Keratinocyte (primary cell): ENCODE results near the gene SUPT6H. TPM values are rescaled to one million over a fixed set of nuclear protein-coding genes. Genes with fewer than 3 reads are reported as not detected.
A peak's percentile ranks its signal among the peaks of the same experiment; 100 is the strongest.

Experiments
- DNase-seq: peaks from one replicate; pipeline ENCODE4 v3.0.0-alpha.2; 2011; ENCODE audit warnings: low read depth, missing footprints, low spot score
- FAIRE-seq: peaks from 2 replicates; lab custom pipeline; 2011; peaks lifted over from hg19 to GRCh38; lab: Jason Lieb, UNC
- H2AFZ ChIP-seq: 2 replicates; pipeline ENCODE4 v1.6.0; 2012; ENCODE audit warnings: low read length, control low read depth, inconsistent platforms; ENCODE audit not compliant: control insufficient read depth
- H3K27ac ChIP-seq: 2 replicates; pipeline ENCODE4 v1.5.1; 2011; ENCODE audit warnings: low read length; ENCODE audit not compliant: control insufficient read depth, insufficient read depth
- H3K27me3 ChIP-seq: 3 replicates; pipeline ENCODE4 v1.6.0; 2011; ENCODE audit warnings: low read length; ENCODE audit not compliant: control insufficient read depth, insufficient read depth; ENCODE audit errors: extremely low read depth
- H3K36me3 ChIP-seq, 2 experiments: 2 replicates in 1 of 2; 3 replicates in 1 of 2; pipeline ENCODE4 v1.5.1; 2011; ENCODE audit warnings: low read length in 2 of 2, mild to moderate bottlenecking in 1 of 2; ENCODE audit not compliant: control insufficient read depth in 2 of 2, insufficient read depth in 2 of 2; ENCODE audit errors: extremely low read depth in 1 of 2
- H3K4me1 ChIP-seq: 3 replicates; pipeline ENCODE4 v1.5.1; 2011; ENCODE audit warnings: low read length; ENCODE audit not compliant: control insufficient read depth, insufficient read depth; ENCODE audit errors: extremely low read depth
- H3K4me2 ChIP-seq: 3 replicates; pipeline ENCODE4 v1.6.0; 2011; ENCODE audit warnings: low read depth, low read length; ENCODE audit not compliant: control insufficient read depth, insufficient read depth; ENCODE audit errors: extremely low read depth
- H3K4me3 ChIP-seq, 3 experiments: fragments of 200-600 bp in 1 of 3; sonication (generic) in 1 of 3; 2 replicates in 2 of 3; 3 replicates in 1 of 3; pipeline ENCODE4 v1.5.1; 2011 to 2016; ENCODE audit warnings: low read length in 3 of 3, mild to moderate bottlenecking in 3 of 3, control low read depth in 2 of 3, inconsistent platforms in 1 of 3, low read depth in 1 of 3, mixed read lengths in 1 of 3, mixed run types in 1 of 3, moderate library complexity in 1 of 3; ENCODE audit not compliant: control insufficient read depth in 2 of 3, insufficient read depth in 2 of 3; ENCODE audit errors: extremely low read depth in 1 of 3
- H3K79me2 ChIP-seq: 2 replicates; pipeline ENCODE4 v1.6.0; 2012; ENCODE audit warnings: low read length; ENCODE audit not compliant: control insufficient read depth, insufficient read depth
- H3K9ac ChIP-seq: 3 replicates; pipeline ENCODE4 v1.6.0; 2011; ENCODE audit warnings: low read length; ENCODE audit not compliant: control insufficient read depth, insufficient read depth; ENCODE audit errors: extremely low read depth
- H3K9me1 ChIP-seq: 3 replicates; pipeline ENCODE4 v1.6.0; 2011; ENCODE audit warnings: low read length; ENCODE audit not compliant: control insufficient read depth, insufficient read depth; ENCODE audit errors: extremely low read depth
- H3K9me3 ChIP-seq: 2 replicates; pipeline ENCODE4 v1.5.1; 2012; ENCODE audit warnings: low read depth, low read length; ENCODE audit not compliant: control insufficient read depth
- H4K20me1 ChIP-seq: 3 replicates; pipeline ENCODE4 v1.6.0; 2011; ENCODE audit warnings: low read length; ENCODE audit not compliant: control insufficient read depth, insufficient read depth; ENCODE audit errors: extremely low read depth
- EZH2 ChIP-seq: IDR thresholded peaks from one replicate; pipeline ENCODE4 v1.6.1; 2012; ENCODE audit warnings: inconsistent platforms, mild to moderate bottlenecking, low read length, moderate library complexity
- dilution Hi-C: fragments of 300-500 bp; cut with MboI; formaldehyde crosslinking; loops from one replicate; pipeline ENCODE4 v1.7.0; 2020; ENCODE audit warnings: low sequenced_read_pairs; ENCODE audit not compliant: extremely low pct_ligation_motif_present
- polyA plus RNA-seq, 5 experiments: library from polyadenylated mRNA; depleted of rRNA in 3 of 5; stranded (reverse) in 3 of 5; stranded (forward) in 1 of 5; unstranded in 1 of 5; fragments of >200 nt; gene quantifications; 1 replicate in 1 of 5; 2 replicates in 3 of 5; 3 replicates in 1 of 5; pipeline versions ENCODE4 v1.2.1 to v1.2.3, GENCODE V29; 2011 to 2012; ENCODE audit warnings: missing spikeins in 2 of 5, low read depth in 1 of 5, low replicate concordance in 1 of 5
- small RNA-seq, 3 experiments: library from RNA; depleted of rRNA; stranded (forward); fragments of <200 nt; gene quantifications; one replicate each; pipeline ENCODE3, GENCODE V24; 2012; ENCODE audit warnings: low read depth in 3 of 3, low replicate concordance in 1 of 3; ENCODE audit not compliant: insufficient read length in 3 of 3
- TF ChIP-seq, protein P1 (sequence below), 3 experiments: IDR thresholded peaks in 1 of 3; conservative IDR thresholded peaks in 1 of 3; optimal IDR thresholded peaks in 1 of 3; 2 replicates in 2 of 3; 3 replicates in 1 of 3; pipeline versions ENCODE3 to v1.5.1; 2011; ENCODE audit warnings: low read length in 3 of 3, mild to moderate bottlenecking in 3 of 3, moderate library complexity in 2 of 3, control low read depth in 1 of 3, inconsistent platforms in 1 of 3; ENCODE audit not compliant: insufficient read depth in 2 of 3; ENCODE audit errors: extremely low read depth in 1 of 3

The SUPT6H gene
- polyA plus RNA-seq, 1 donor (not counting 4 experiments of a cell fraction or from before 2014, with no cell fraction given): 32.1 TPM

DNA sequence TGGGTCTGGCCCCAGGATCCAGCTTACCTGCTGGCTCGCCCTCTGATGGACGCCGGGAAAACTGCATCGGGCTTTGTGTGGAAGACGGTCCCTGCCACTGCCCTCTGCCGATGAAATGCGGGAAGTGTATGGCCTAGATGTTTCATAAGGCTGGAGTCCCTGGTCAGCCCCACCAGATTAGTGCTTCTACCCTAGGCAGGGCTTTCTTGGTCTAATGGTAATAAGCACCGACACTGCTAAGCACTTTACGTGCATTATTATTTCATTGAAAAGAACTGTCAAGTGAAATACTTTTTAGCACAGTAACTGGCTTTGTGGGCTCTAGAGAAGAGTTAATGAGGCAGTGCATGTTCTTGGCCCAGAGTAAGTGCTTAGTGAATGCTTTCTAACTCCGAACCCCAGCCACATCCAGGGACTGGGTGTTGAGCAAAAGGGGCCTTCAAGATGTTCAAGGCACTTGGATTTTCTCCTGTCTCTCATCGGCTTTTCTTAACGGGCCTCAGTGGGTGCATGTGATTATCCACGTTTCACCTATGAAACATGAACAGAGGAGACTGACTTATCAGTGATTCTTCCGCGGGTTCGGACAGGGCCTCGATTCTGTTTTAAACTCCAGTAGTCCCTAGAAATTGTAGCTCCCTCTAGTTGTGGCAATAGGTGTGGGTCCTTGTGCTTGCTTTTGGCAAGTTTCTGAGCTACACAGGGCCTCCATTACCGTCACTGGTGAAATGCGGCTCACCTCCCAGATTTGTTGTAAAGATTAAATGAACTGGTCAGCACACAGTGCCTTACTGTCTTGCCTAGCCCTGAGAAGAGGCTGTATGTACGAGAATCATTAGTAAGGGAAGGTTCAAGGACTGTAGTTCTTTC, 88.4 kb downstream of the SUPT6H start:
- peaks cover 30% of the 10 kb centered on the region for H3K4me1 ChIP-seq
- FAIRE-seq (peak; percentile 34), DNase-seq (no peak)
- no peaks in the 10 kb centered on the region for H3K27me3 ChIP-seq
- H4K20me1 ChIP-seq: peaks cover 42% of the 10 kb centered on the region
- peaks cover 7% of the 10 kb centered on the region for H3K9me1 ChIP-seq
- H3K36me3 ChIP-seq: peaks cover 39 to 50% of the 10 kb centered on the region in 2 experiments
- no peaks in the 10 kb centered on the region for H3K9me3 ChIP-seq
- H3K9ac ChIP-seq: peak overlapping the region; percentile 18
- H3K4me3 ChIP-seq: no peak overlapping the region
- peak overlapping the region; percentile 3 for H3K4me2 ChIP-seq
- dilution Hi-C loops: no loop called here
- TF ChIP-seq EZH2: no peak
- TF ChIP-seq, protein P1, sequence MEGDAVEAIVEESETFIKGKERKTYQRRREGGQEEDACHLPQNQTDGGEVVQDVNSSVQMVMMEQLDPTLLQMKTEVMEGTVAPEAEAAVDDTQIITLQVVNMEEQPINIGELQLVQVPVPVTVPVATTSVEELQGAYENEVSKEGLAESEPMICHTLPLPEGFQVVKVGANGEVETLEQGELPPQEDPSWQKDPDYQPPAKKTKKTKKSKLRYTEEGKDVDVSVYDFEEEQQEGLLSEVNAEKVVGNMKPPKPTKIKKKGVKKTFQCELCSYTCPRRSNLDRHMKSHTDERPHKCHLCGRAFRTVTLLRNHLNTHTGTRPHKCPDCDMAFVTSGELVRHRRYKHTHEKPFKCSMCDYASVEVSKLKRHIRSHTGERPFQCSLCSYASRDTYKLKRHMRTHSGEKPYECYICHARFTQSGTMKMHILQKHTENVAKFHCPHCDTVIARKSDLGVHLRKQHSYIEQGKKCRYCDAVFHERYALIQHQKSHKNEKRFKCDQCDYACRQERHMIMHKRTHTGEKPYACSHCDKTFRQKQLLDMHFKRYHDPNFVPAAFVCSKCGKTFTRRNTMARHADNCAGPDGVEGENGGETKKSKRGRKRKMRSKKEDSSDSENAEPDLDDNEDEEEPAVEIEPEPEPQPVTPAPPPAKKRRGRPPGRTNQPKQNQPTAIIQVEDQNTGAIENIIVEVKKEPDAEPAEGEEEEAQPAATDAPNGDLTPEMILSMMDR (optimal IDR thresholded peaks at IDR 0.05 in 1 of 3, IDR thresholded peaks at IDR 0.05 in 1 of 3, conservative IDR thresholded peaks at IDR 0.05 in 1 of 3; ENCODE audit: extremely low read depth in 1 of 3, insufficient read depth in 2 of 3, low read length in 3 of 3): peak; percentile 99 to 100 (median 99)
- H3K27ac ChIP-seq: peak overlapping the region; percentile 43
- peaks cover 50% of the 10 kb centered on the region for H3K79me2 ChIP-seq
- no peak overlapping the region for H2AFZ ChIP-seq

DNA sequence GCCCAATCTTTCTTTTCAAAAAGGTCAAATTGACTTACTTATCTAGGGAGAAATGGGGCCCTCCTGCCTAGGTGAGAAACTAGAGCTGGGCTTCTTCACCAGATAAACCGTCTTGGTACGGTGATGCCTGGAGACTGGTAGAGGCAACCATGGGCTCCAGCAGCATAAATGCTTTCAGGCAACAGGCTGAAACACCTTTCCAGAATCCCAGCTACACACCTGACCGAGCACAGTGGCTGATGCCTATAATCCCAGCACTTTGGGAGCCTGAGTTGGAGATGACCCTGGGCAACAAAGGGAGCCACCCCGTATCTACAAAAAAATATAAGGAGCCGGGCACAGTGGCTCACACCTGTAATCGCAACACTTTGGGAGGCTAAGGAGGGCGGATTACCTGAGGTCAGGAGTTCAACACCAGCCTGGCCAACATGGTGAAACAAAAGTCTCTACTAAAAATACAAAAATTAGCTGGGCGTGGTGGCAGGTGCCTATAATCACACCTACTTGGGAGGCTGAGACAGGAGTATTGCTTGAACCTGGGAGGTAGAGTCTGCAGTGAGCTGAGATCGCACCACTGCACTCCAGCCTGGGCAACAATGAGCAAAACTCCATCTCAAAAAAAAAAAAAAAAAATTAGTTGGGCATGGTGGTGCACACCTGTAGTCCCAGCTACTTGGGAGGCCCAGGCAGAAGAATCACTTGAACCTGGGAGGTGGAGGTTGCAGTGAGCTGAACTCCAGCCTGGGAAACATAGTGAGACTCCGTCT, 89.8 kb downstream of the SUPT6H start:
- Histone ChIP-seq H3K27ac (no peak overlapping the region), H3K4me1 (peaks cover 19% of the 10 kb centered on the region), H3K4me2 (no peak overlapping the region), H3K9me1 (peaks cover 3% of the 10 kb centered on the region), H4K20me1 (peaks cover 35% of the 10 kb centered on the region), H3K27me3 (no peaks in the 10 kb centered on the region), H2AFZ (no peak overlapping the region), H3K36me3 (peaks cover 38 to 46% of the 10 kb centered on the region in 2 experiments), H3K4me3 (no peak overlapping the region), H3K9ac (no peak overlapping the region), H3K9me3 (no peaks in the 10 kb centered on the region), H3K79me2 (peaks cover 36% of the 10 kb centered on the region)
- no peak for DNase-seq
- TF ChIP-seq, protein P1 (optimal IDR thresholded peaks at IDR 0.05 in 1 of 3, IDR thresholded peaks at IDR 0.05 in 1 of 3, conservative IDR thresholded peaks at IDR 0.05 in 1 of 3; ENCODE audit: extremely low read depth in 1 of 3, insufficient read depth in 2 of 3, low read length in 3 of 3): no peak
- no peak for TF ChIP-seq EZH2
- FAIRE-seq: no peak
- dilution Hi-C loops: no loop called here

Small RNA genes lying within 50 kb of the gene (small RNA-seq; reads per million reads assigned to genes)
- gene SNORD42A (0 reads per million in 3 experiments), gene SNORD42B (0 to 1.3 (median 0.60) reads per million in 3 experiments), gene SNORD4A (0 reads per million in 3 experiments), gene SNORD4B (0 reads per million in 3 experiments)

Other genes with a start within 250 kb of the SUPT6H start
- not detected in 3 replicates for gene SLC13A2, start 188.6 kb upstream of the SUPT6H start, polyA plus RNA-seq
- 0.01 to 0.66 TPM (median 0.29 TPM) in 3 replicates for gene FOXN1, start 155.9 kb upstream of the SUPT6H start, polyA plus RNA-seq
- 34.1 to 93.3 TPM (median 60.0 TPM) in 3 replicates for gene UNC119, start 109.6 kb upstream of the SUPT6H start, polyA plus RNA-seq
- 21.8 to 52.1 TPM (median 33.6 TPM) in 3 replicates for gene PIGS, start 90.7 kb upstream of the SUPT6H start, polyA plus RNA-seq
- 24.2 to 44.9 TPM (median 32.5 TPM) in 3 replicates for gene ALDOC, start 85.3 kb upstream of the SUPT6H start, polyA plus RNA-seq
- gene SPAG5, start 63.2 kb upstream of the SUPT6H start, polyA plus RNA-seq: 6.2 to 21.1 TPM (median 16.6 TPM) in 3 replicates
- 3.9 to 7.4 TPM (median 6.6 TPM) in 3 replicates for gene RSKR, start 48.0 kb upstream of the SUPT6H start, polyA plus RNA-seq
- 98.2 to 133 TPM (median 106 TPM) in 3 replicates for gene BLTP2, start 17.0 kb upstream of the SUPT6H start, polyA plus RNA-seq
- 61.5 to 86.8 TPM (median 68.0 TPM) in 3 replicates for gene SDF2, start 299 bp upstream of the SUPT6H start, polyA plus RNA-seq
- 0.33 to 0.62 TPM (median 0.39 TPM) in 3 replicates for gene PROCA1, start 49.7 kb downstream of the SUPT6H start, polyA plus RNA-seq
- 115 to 180 TPM (median 134 TPM) in 3 replicates for gene RAB34, start 55.7 kb downstream of the SUPT6H start, polyA plus RNA-seq
- 976 to 1,971 TPM (median 1,096 TPM) in 3 replicates for gene RPL23A, start 57.8 kb downstream of the SUPT6H start, polyA plus RNA-seq
- 12.0 to 14.7 TPM (median 14.0 TPM) in 3 replicates for gene TLCD1, start 64.0 kb downstream of the SUPT6H start, polyA plus RNA-seq
- gene NEK8, start 66.6 kb downstream of the SUPT6H start, polyA plus RNA-seq: 4.1 to 6.2 TPM (median 4.3 TPM) in 3 replicates
- gene TRAF4, start 81.8 kb downstream of the SUPT6H start, polyA plus RNA-seq: 57.3 to 69.4 TPM (median 60.5 TPM) in 3 replicates
- 5.1 to 25.3 TPM (median 6.5 TPM) in 3 replicates for gene FAM222B, start 180.6 kb downstream of the SUPT6H start, polyA plus RNA-seq
- 46.5 to 63.3 TPM (median 60.6 TPM) in 3 replicates for gene ERAL1, start 192.8 kb downstream of the SUPT6H start, polyA plus RNA-seq
- gene FLOT2, start 235.5 kb downstream of the SUPT6H start, polyA plus RNA-seq: 50.7 to 79.4 TPM (median 67.2 TPM) in 3 replicates
- 1.7 to 4.0 TPM (median 3.4 TPM) in 3 replicates for gene DHRS13, start 240.9 kb downstream of the SUPT6H start, polyA plus RNA-seq